ENCODE data around the gene KSR1.
A peak's percentile ranks its signal among the peaks of the same experiment; 100 is the strongest.

Gene KSR1

DNA sequence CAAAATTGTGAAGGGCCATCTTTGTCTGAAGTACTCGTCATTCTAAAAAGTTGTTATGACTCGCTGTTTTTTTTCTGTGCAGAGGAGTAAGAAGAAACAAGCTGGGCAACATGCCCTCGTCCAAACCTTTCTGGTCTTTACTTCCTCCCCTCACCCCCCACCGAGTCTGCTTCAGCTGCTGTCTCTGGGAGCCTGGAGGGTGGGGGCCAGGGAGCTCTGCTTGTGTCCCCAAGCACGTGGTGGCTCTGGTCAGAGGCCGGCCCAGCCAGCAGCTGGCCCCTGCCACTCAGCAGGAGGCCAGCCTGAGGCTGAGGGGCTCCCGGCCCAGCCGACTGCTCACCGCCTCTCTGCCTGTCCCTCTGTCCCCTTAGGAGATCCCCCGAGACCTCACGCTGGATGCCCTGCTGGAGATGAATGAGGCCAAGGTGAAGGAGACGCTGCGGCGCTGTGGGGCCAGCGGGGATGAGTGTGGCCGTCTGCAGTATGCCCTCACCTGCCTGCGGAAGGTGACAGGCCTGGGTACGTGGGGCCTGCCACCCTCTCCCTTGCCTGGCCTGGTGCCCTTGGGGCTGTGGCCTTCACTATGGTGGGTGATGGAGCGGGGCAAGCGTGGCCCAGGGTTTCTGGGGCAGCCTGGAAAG lies 121.0 kb downstream of the KSR1 start:
- Histone ChIP-seq H3K27ac (peak overlapping the region; percentile 96), H3K36me3 (ENCODE audit: insufficient read depth, low read length) (peaks cover 7% of the 10 kb centered on the region; the same call in 1 of the 2 replicates), H3K4me3 (no peak overlapping the region), H3K9me3 (ENCODE audit: low read depth, low read length) (no peaks in the 10 kb centered on the region), H3K9ac (ENCODE audit: insufficient read length) (peak overlapping the region; percentile 61)
- TF ChIP-seq POLR2AphosphoS5 (IDR thresholded peaks at IDR 0.05; ENCODE audit: borderline replicate concordance, low read depth, low read length), result no peak
- no peak for TF ChIP-seq FOXP2 (optimal IDR thresholded peaks at IDR 0.05; ENCODE audit: control extremely low read depth, extremely low read length, insufficient read depth)
- TF ChIP-seq EZH2 (IDR thresholded peaks at IDR 0.05), result no peak
- no peak for DNase-seq (ENCODE audit: low read depth, low spot score)

DNA sequence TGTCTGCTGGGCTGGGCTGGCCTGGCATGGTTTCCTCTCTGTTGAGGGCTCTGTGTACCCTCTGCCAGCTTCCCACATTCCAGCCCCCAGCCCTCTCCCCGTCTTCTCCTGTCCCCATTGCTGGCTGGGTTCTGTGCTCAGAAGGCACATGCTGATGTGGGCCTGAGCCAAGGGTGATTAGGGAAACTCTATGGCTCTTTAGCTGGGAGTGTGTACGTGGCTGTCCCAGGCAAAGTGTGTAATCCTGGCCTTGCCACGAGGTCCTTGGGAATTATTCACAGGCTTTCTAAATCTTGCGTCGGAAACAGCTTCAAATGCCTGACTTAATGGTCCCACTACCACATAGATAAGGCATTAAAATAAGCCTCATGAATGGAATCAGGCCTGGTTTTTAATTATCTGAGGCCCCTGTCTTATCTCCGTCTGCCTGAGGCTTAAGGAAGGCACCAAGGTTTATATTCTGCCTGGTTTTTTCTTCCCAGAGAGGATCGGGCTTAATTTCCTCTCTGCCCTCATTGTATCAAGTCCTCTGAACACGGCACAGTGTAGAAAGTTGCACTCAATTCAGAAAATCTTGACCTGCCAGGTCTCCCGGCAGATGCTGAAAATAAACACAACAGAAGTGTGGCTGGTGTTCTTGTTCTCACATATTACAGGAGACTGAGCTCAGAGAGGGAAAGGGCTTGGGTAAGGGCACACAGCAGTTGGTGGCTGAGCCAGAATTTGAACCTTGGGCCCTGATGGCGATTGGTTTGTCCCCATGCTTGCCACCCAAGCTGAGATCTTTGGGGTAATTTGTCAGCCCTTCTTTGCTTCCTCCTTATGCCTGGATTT lies 121.9 kb downstream of the KSR1 start:
- TF ChIP-seq POLR2AphosphoS5 (IDR thresholded peaks at IDR 0.05; ENCODE audit: borderline replicate concordance, low read depth, low read length), result no peak
- TF ChIP-seq EZH2 (IDR thresholded peaks at IDR 0.05), result no peak
- TF ChIP-seq FOXP2 (optimal IDR thresholded peaks at IDR 0.05; ENCODE audit: control extremely low read depth, extremely low read length, insufficient read depth), result no peak
- Histone ChIP-seq H3K36me3 (ENCODE audit: insufficient read depth, low read length) (peaks cover 7% of the 10 kb centered on the region; the same call in 1 of the 2 replicates), H3K27ac (peak overlapping the region; percentile 96), H3K9ac (ENCODE audit: insufficient read length) (peak overlapping the region; percentile 61), H3K4me3 (no peak overlapping the region; the same call in 1 of the 2 replicates), H3K9me3 (ENCODE audit: low read depth, low read length) (no peaks in the 10 kb centered on the region)
- peak; percentile 50 for DNase-seq (ENCODE audit: low read depth, low spot score)

DNA sequence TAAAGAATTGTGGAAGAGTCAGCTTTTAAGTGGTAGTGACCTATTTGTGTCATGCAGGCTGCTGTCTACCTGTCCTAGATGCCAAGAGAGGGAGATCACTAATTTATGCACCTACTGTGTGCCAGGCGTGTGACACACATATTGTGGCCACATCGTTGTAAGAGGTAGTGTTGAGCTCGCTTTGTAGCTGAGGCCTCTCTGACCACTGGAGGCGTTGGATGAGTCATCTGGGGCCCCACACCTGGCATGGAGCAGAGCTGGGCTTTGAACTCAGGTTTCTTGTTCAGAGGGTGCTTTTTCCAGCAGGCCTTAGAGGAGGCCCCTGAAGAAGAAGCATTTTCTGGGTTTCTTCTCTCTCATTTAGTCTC lies 122.5 kb downstream of the KSR1 start:
- Histone ChIP-seq H3K9ac (ENCODE audit: insufficient read length) (no peak overlapping the region), H3K4me3 (no peak overlapping the region), H3K36me3 (ENCODE audit: insufficient read depth, low read length) (peaks cover 9% of the 10 kb centered on the region; the same call in 1 of the 2 replicates), H3K9me3 (ENCODE audit: low read depth, low read length) (no peaks in the 10 kb centered on the region), H3K27ac (peak overlapping the region; percentile 96; the same call in 1 of the 2 replicates)
- no peak for DNase-seq (ENCODE audit: low read depth, low spot score)
- TF ChIP-seq POLR2AphosphoS5 (IDR thresholded peaks at IDR 0.05; ENCODE audit: borderline replicate concordance, low read depth, low read length) (no peak), EZH2 (IDR thresholded peaks at IDR 0.05) (no peak), FOXP2 (optimal IDR thresholded peaks at IDR 0.05; ENCODE audit: control extremely low read depth, extremely low read length, insufficient read depth) (no peak)

DNA sequence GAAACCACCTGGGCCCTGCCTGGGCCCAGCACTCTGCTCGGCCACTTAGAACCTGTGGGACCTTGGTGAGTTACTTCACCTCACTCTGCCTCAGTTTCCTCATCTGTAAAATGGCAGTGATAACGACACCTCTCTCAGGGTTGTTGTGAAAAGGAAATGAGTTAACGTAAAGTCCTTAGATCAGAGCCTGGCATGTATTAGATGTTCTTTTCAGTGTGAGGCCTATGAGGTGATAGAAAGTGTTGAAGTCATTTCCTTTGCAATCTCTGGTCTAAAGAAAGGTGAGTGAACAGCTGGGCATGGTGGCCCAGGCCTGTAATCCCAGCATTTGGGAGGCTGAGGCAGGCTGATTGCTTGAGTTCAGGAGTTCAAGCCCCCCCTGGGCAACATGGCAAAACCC lies 123.1 kb downstream of the KSR1 start:
- Histone ChIP-seq H3K27ac (no peak overlapping the region), H3K9ac (ENCODE audit: insufficient read length) (no peak overlapping the region), H3K9me3 (ENCODE audit: low read depth, low read length) (no peaks in the 10 kb centered on the region), H3K36me3 (ENCODE audit: insufficient read depth, low read length) (peaks cover 13% of the 10 kb centered on the region; the same call in 1 of the 2 replicates), H3K4me3 (no peak overlapping the region)
- no peak for DNase-seq (ENCODE audit: low read depth, low spot score)
- no peak for TF ChIP-seq EZH2 (IDR thresholded peaks at IDR 0.05)
- TF ChIP-seq POLR2AphosphoS5 (IDR thresholded peaks at IDR 0.05; ENCODE audit: borderline replicate concordance, low read depth, low read length), result no peak
- no peak for TF ChIP-seq FOXP2 (optimal IDR thresholded peaks at IDR 0.05; ENCODE audit: control extremely low read depth, extremely low read length, insufficient read depth)

DNA sequence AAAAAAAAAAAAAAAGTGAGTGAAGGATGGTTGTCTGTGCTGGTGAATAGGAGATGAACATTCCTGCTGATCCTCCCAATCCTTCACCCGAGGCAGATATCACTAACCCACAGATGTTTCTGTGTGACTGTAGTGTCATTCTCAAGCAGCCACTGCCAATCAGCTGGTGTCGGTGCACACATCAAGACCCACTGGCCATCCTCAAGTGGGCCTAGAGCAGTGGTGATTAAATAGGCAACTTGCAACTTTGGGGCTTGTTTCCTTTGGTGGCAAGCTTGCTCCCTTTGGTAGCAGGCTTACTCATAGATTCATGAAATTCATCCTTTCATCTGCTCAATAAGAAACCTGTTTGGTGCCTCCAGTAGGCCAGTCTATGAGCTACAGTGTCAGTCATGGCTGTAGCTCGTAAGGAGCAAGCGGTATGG lies 123.7 kb downstream of the KSR1 start:
- Histone ChIP-seq H3K27ac (no peak overlapping the region), H3K4me3 (no peak overlapping the region), H3K36me3 (ENCODE audit: insufficient read depth, low read length) (peaks cover 16% of the 10 kb centered on the region; the same call in 1 of the 2 replicates), H3K9me3 (ENCODE audit: low read depth, low read length) (no peaks in the 10 kb centered on the region), H3K9ac (ENCODE audit: insufficient read length) (no peak overlapping the region)
- TF ChIP-seq FOXP2 (optimal IDR thresholded peaks at IDR 0.05; ENCODE audit: control extremely low read depth, extremely low read length, insufficient read depth), result no peak
- no peak for TF ChIP-seq EZH2 (IDR thresholded peaks at IDR 0.05)
- TF ChIP-seq POLR2AphosphoS5 (IDR thresholded peaks at IDR 0.05; ENCODE audit: borderline replicate concordance, low read depth, low read length), result no peak
- DNase-seq (ENCODE audit: low read depth, low spot score), result no peak

DNA sequence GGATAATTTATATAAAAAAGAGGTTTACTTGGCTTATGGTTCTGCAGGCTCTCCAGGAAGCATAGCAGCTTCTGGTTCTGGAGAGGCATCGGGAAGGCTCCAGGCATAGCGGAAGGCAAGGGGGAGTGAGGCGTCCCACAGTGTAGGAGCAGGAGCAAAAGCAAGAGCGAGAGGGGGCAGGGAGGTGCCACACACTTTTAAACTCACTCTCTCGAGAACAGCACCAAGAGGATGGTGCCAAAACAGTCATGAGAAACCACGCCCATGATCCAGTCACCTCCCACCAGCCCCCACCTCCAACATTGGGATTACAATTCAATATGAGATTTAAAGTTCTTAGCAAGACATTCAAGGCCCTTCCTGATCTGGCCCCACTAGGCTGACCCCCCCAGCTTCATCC lies 124.8 kb downstream of the KSR1 start:
- Histone ChIP-seq H3K27ac (no peak overlapping the region), H3K9ac (ENCODE audit: insufficient read length) (no peak overlapping the region), H3K36me3 (ENCODE audit: insufficient read depth, low read length) (peaks cover 23% of the 10 kb centered on the region; the same call in 1 of the 2 replicates), H3K9me3 (ENCODE audit: low read depth, low read length) (no peaks in the 10 kb centered on the region), H3K4me3 (no peak overlapping the region)
- TF ChIP-seq POLR2AphosphoS5 (IDR thresholded peaks at IDR 0.05; ENCODE audit: borderline replicate concordance, low read depth, low read length) (no peak), EZH2 (IDR thresholded peaks at IDR 0.05) (no peak), FOXP2 (optimal IDR thresholded peaks at IDR 0.05; ENCODE audit: control extremely low read depth, extremely low read length, insufficient read depth) (no peak)
- DNase-seq (ENCODE audit: low read depth, low spot score), result no peak

DNA sequence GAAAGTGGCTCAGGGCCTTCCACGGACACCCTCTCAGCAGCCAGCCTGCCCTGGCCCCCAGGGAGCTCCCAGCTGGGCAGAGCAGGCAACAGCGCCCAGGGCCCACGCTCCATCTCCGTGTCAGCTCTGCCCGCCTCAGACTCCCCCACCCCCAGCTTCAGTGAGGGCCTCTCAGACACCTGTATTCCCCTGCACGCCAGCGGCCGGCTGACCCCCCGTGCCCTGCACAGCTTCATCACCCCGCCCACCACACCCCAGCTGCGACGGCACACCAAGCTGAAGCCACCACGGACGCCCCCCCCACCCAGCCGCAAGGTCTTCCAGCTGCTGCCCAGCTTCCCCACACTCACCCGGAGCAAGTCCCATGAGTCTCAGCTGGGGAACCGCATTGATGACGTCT lies 126.4 kb downstream of the KSR1 start:
- H3K4me3 ChIP-seq, result no peak overlapping the region
- peaks cover 23% of the 10 kb centered on the region; the same call in 1 of the 2 replicates for H3K36me3 ChIP-seq (ENCODE audit: insufficient read depth, low read length)
- no peak overlapping the region for H3K27ac ChIP-seq
- H3K9ac ChIP-seq (ENCODE audit: insufficient read length), result no peak overlapping the region
- TF ChIP-seq POLR2AphosphoS5 (IDR thresholded peaks at IDR 0.05; ENCODE audit: borderline replicate concordance, low read depth, low read length) (no peak), EZH2 (IDR thresholded peaks at IDR 0.05) (no peak), FOXP2 (optimal IDR thresholded peaks at IDR 0.05; ENCODE audit: control extremely low read depth, extremely low read length, insufficient read depth) (no peak)
- no peak for DNase-seq (ENCODE audit: low read depth, low spot score)
- H3K9me3 ChIP-seq (ENCODE audit: low read depth, low read length), result no peaks in the 10 kb centered on the region

DNA sequence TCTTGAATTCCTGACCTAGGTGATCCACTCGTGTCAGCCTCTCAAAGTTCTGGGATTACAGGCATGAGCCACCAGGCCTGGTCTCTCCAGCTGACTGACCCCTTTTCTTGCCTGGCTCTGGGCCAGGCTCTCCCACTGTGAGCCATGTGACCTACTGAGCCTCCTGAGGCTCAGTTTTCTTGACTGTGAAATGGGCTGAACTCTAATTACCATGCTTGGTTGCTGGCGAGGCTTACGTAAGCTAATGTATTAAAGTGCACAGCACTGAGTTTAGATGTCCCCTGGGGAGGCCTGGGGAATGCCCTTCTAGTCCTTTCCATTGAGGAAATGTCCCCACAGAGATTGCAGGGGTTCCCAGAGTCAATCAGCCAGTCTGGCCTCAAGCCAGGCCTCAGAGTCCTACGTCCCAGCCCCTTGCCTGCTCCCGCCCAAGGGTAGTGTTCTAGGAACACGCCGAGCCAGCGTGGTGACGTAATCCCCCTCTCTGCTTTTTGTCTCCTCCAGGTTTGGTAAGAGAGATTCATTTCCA lies 129.0 kb downstream of the KSR1 start:
- no peak for DNase-seq (ENCODE audit: low read depth, low spot score)
- Histone ChIP-seq H3K9me3 (ENCODE audit: low read depth, low read length) (no peaks in the 10 kb centered on the region), H3K36me3 (ENCODE audit: insufficient read depth, low read length) (peaks cover 16% of the 10 kb centered on the region; the same call in 1 of the 2 replicates), H3K4me3 (no peak overlapping the region), H3K27ac (no peak overlapping the region), H3K9ac (ENCODE audit: insufficient read length) (no peak overlapping the region)
- TF ChIP-seq POLR2AphosphoS5 (IDR thresholded peaks at IDR 0.05; ENCODE audit: borderline replicate concordance, low read depth, low read length) (no peak), EZH2 (IDR thresholded peaks at IDR 0.05) (no peak), FOXP2 (optimal IDR thresholded peaks at IDR 0.05; ENCODE audit: control extremely low read depth, extremely low read length, insufficient read depth) (no peak)
